ENCODE measurements around the gene FAM168A. TPM values are rescaled to one million over a fixed set of nuclear protein-coding genes. Genes with fewer than 3 reads are reported as not detected.
"Not testable (repeated sequence)": the region's sequence is repeated elsewhere in the genome, so short reads cannot be mapped to it uniquely, and the experiment has no call there.

FAM168A gene
- total and polyA plus RNA-seq, 2 donors (not counting 1 experiment from before 2014, with no cell fraction given), result 16.3 to 23.8 TPM

DNA sequence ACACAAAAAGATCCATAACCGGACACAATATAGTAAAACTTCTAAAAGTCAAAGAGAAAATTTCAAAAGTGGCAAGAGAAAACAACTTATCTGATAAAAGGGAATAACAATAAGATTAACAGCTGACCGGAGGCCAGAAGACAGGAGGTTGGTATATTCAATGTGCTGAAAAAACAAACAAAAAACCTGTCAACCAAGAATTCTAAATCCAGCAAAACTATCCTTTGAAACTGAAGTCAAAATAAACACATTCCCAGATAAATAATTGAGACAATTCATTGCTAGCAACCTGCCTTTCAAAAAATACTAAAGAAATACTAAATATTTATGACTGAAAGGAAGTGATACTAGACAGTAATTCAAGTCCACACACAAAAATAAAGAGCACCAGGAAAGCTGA lies 120.4 kb downstream of the FAM168A start:
- no peaks in the 10 kb centered on the region for H3K9me3 ChIP-seq (ENCODE audit: control insufficient read depth, insufficient read depth, low read depth, low read length)
- no peak overlapping the region for H2AFZ ChIP-seq (ENCODE audit: low read length)
- H3K4me1 ChIP-seq (ENCODE audit: control insufficient read depth, extremely low read depth, insufficient read depth, low read length), result no peaks in the 10 kb centered on the region
- DNase-seq (ENCODE audit: low read depth in 2 of 2), result no peak
- H3K4me3 ChIP-seq (replicated peaks in 1 of 4; ENCODE audit: control extremely low read depth in 1 of 4, insufficient read depth in 1 of 4, low read depth in 3 of 4, low read length in 4 of 4), result no peak overlapping the region
- H3K27ac ChIP-seq (ENCODE audit: insufficient read depth, low read length), result no peak overlapping the region
- no peaks in the 10 kb centered on the region for H3K27me3 ChIP-seq (ENCODE audit: control insufficient read depth, insufficient read depth, low read length)
- H3K36me3 ChIP-seq (ENCODE audit: control insufficient read depth, insufficient read depth, low read length), result no peaks in the 10 kb centered on the region
- H3K9ac ChIP-seq (ENCODE audit: insufficient read depth, low read length), result no peak overlapping the region
- no peaks in the 10 kb centered on the region for H4K20me1 ChIP-seq (ENCODE audit: control insufficient read depth, extremely low read depth, insufficient read depth, low read length)
- no peaks in the 10 kb centered on the region for H3K79me2 ChIP-seq (ENCODE audit: control insufficient read depth, insufficient read depth, low read length)
- no peak overlapping the region for H3K4me2 ChIP-seq (ENCODE audit: extremely low read depth, insufficient read depth, low read length)
- TF ChIP-seq CTCF (conservative IDR thresholded peaks at IDR 0.05 in 1 of 2, IDR thresholded peaks at IDR 0.05 in 1 of 2; ENCODE audit: low read depth in 1 of 2, low read length in 2 of 2) (no peak), EZH2 (IDR thresholded peaks at IDR 0.05; ENCODE audit: low read length, missing control alignments) (no peak)

DNA sequence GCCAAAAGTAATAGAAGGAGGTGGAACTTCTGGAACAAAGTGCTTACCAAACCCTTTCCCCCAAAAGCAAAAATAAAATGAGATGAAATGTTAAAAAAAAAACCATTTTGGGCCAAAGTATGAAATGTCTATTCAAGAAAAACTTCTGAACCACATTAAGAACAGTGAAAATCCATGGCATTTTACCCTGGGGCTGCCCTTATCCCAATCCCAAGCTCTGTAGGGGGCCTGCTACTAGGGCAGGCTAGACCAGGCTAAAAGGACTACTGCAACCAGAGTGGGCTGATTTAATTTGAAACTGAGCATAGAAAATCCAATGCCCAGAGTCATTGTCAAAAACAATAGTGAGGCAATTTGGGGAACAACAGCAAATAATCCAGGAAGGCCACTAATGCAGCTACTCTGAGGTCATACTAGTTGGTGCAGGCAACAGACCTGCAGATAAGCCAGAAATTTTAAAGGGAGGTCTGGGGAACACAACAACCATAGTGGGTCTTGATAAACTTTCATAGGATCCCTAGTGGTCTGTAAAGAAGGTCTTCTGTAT lies 122.3 kb downstream of the FAM168A start:
- Histone ChIP-seq H3K9ac (ENCODE audit: insufficient read depth, low read length) (no peak overlapping the region), H3K4me3 (replicated peaks in 1 of 4; ENCODE audit: control extremely low read depth in 1 of 4, insufficient read depth in 1 of 4, low read depth in 3 of 4, low read length in 4 of 4) (no peak overlapping the region), H3K4me2 (ENCODE audit: extremely low read depth, insufficient read depth, low read length) (no peak overlapping the region), H3K79me2 (ENCODE audit: control insufficient read depth, insufficient read depth, low read length) (no peaks in the 10 kb centered on the region), H4K20me1 (ENCODE audit: control insufficient read depth, extremely low read depth, insufficient read depth, low read length) (no peaks in the 10 kb centered on the region), H3K9me3 (ENCODE audit: control insufficient read depth, insufficient read depth, low read depth, low read length) (no peaks in the 10 kb centered on the region), H2AFZ (ENCODE audit: low read length) (no peak overlapping the region), H3K4me1 (ENCODE audit: control insufficient read depth, extremely low read depth, insufficient read depth, low read length) (no peaks in the 10 kb centered on the region), H3K27me3 (ENCODE audit: control insufficient read depth, insufficient read depth, low read length) (no peaks in the 10 kb centered on the region), H3K27ac (ENCODE audit: insufficient read depth, low read length) (no peak overlapping the region), H3K36me3 (ENCODE audit: control insufficient read depth, insufficient read depth, low read length) (no peaks in the 10 kb centered on the region)
- no peak for TF ChIP-seq CTCF (conservative IDR thresholded peaks at IDR 0.05 in 1 of 2, IDR thresholded peaks at IDR 0.05 in 1 of 2; ENCODE audit: low read depth in 1 of 2, low read length in 2 of 2)
- TF ChIP-seq EZH2 (IDR thresholded peaks at IDR 0.05; ENCODE audit: low read length, missing control alignments), result no peak
- no peak for DNase-seq (ENCODE audit: low read depth in 2 of 2)

- no peak overlapping the region for H3K9ac ChIP-seq (ENCODE audit: insufficient read depth, low read length)
- H3K27me3 ChIP-seq (ENCODE audit: control insufficient read depth, insufficient read depth, low read length), result no peaks in the 10 kb centered on the region
- TF ChIP-seq CTCF (conservative IDR thresholded peaks at IDR 0.05 in 1 of 2, IDR thresholded peaks at IDR 0.05 in 1 of 2; ENCODE audit: low read depth in 1 of 2, low read length in 2 of 2), result no peak
- TF ChIP-seq EZH2 (IDR thresholded peaks at IDR 0.05; ENCODE audit: low read length, missing control alignments), result no peak
- H3K4me1 ChIP-seq (ENCODE audit: control insufficient read depth, extremely low read depth, insufficient read depth, low read length), result no peaks in the 10 kb centered on the region
- no peaks in the 10 kb centered on the region for H3K9me3 ChIP-seq (ENCODE audit: control insufficient read depth, insufficient read depth, low read depth, low read length)
- H4K20me1 ChIP-seq (ENCODE audit: control insufficient read depth, extremely low read depth, insufficient read depth, low read length), result no peaks in the 10 kb centered on the region
- no peaks in the 10 kb centered on the region for H3K36me3 ChIP-seq (ENCODE audit: control insufficient read depth, insufficient read depth, low read length)
- H3K4me2 ChIP-seq (ENCODE audit: extremely low read depth, insufficient read depth, low read length), result no peak overlapping the region
- no peaks in the 10 kb centered on the region for H3K79me2 ChIP-seq (ENCODE audit: control insufficient read depth, insufficient read depth, low read length)
- no peak for DNase-seq (ENCODE audit: low read depth in 2 of 2)
- no peak overlapping the region for H3K27ac ChIP-seq (ENCODE audit: insufficient read depth, low read length)
- H2AFZ ChIP-seq (ENCODE audit: low read length), result no peak overlapping the region
- H3K4me3 ChIP-seq (replicated peaks in 1 of 4; ENCODE audit: control extremely low read depth in 1 of 4, insufficient read depth in 1 of 4, low read depth in 3 of 4, low read length in 4 of 4), result no peak overlapping the region
Observed at GRCh38 chr11:73473252-73473651, 124.7 kb downstream of the FAM168A start.

DNA sequence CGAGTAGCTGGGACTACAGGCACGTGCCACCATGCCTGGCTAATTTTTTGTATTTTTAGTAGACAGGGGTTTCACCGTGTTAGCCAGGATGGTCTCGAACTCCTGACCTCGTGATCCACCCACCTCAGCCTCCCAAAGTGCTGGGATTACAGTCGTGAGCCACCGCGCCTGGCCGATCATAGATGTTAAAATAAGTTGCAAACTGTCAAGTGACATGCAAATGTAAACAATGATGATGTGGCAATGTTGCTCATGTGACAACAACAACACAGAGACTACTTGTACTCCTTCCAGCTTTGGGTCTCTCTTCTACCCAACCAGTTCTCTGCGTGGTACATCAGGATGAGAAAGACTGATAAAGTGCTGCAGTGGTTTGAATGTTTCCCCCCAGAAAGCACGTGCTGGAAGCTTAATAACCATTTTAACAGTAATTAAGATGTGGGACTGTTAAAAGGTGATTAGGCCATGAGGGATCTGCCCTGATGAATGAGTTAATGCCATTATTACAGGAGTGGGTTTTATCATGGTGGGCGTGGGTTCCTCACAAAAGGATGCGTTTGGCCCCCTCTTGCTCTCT lies 127.8 kb downstream of the FAM168A start:
- H3K79me2 ChIP-seq (ENCODE audit: control insufficient read depth, insufficient read depth, low read length); H3K27me3 ChIP-seq (ENCODE audit: control insufficient read depth, insufficient read depth, low read length); H3K9me3 ChIP-seq (ENCODE audit: control insufficient read depth, insufficient read depth, low read depth, low read length); H3K4me1 ChIP-seq (ENCODE audit: control insufficient read depth, extremely low read depth, insufficient read depth, low read length); H3K9ac ChIP-seq (ENCODE audit: insufficient read depth, low read length); H3K4me3 ChIP-seq (replicated peaks in 1 of 4; ENCODE audit: control extremely low read depth in 1 of 4, insufficient read depth in 1 of 4, low read depth in 3 of 4, low read length in 4 of 4); H4K20me1 ChIP-seq (ENCODE audit: control insufficient read depth, extremely low read depth, insufficient read depth, low read length); H3K36me3 ChIP-seq (ENCODE audit: control insufficient read depth, insufficient read depth, low read length); H3K4me2 ChIP-seq (ENCODE audit: extremely low read depth, insufficient read depth, low read length); H3K27ac ChIP-seq (ENCODE audit: insufficient read depth, low read length); H2AFZ ChIP-seq (ENCODE audit: low read length); DNase-seq (ENCODE audit: low read depth in 2 of 2): not testable (repeated sequence)
